ENCODE data around the gene CDC14C.

Gene CDC14C

GRCh38 chr7:48976253-48976652 is 51.9 kb downstream of the CDC14C start:
- DNase-seq (ENCODE audit: low read depth in 2 of 2): no peak

- DNase-seq (ENCODE audit: low read depth in 2 of 2): no peak
Measured at GRCh38 chr7:48976850-48977249, 52.5 kb downstream of the CDC14C start.
